ENCODE results near the gene PREP.
A peak's percentile ranks its signal among the peaks of the same experiment; 100 is the strongest.

Gene PREP

DNA sequence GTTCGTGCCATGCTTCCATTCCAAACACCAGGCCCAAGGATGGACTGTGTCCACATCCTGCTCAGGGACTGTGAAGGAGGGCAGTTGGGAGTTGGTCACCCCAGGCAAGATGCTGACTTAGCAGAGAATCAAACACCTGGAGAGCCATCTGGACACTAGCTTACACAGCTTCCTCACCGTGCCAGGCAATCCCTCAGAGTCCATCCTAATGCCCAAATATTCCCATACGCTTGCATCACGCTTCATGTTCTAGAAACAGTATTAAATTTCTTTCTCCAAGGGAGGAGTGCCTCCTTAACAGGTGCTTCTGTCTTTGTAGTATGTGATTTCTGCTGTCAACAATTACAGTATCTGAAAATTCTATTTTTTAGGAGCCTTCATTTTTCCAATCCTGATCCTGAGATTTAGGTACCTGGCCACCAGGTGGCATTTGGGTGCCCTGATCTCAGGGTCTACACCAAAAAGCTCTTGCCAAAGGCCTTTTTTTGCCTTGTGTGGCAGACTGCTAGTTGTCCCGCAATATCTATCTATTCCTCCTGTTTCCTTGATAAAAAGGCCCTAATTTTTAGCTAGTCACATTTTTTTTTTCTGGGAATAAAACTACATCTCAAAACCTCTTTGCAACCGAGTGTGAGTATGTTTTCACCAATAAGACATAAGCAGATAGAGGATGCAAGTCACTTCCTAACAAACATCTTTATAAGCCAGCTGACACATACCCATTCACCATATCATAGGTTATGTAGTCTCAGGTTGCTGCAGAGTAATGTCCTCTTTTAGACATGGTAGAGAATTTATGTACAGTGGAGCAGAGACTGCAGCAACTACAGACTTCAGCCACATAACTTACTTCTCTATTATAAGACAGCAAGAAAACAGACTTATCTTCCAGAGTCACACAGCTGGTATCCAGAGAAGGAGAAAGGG, 85.0 kb downstream of the PREP start:
- Histone ChIP-seq H3K4me3 (replicated peaks; ENCODE audit: low read depth, low read length) (no peak overlapping the region), H3K27me3 (replicated peaks; ENCODE audit: control insufficient read depth, insufficient read depth, low read length) (no peaks in the 10 kb centered on the region), H3K36me3 (ENCODE audit: control insufficient read depth, insufficient read depth, low read length) (no peaks in the 10 kb centered on the region; the same call in 1 of the 2 replicates)
- no peak for DNase-seq (ENCODE audit: extremely low read depth, insufficient read length)
- TF ChIP-seq, protein P1, sequence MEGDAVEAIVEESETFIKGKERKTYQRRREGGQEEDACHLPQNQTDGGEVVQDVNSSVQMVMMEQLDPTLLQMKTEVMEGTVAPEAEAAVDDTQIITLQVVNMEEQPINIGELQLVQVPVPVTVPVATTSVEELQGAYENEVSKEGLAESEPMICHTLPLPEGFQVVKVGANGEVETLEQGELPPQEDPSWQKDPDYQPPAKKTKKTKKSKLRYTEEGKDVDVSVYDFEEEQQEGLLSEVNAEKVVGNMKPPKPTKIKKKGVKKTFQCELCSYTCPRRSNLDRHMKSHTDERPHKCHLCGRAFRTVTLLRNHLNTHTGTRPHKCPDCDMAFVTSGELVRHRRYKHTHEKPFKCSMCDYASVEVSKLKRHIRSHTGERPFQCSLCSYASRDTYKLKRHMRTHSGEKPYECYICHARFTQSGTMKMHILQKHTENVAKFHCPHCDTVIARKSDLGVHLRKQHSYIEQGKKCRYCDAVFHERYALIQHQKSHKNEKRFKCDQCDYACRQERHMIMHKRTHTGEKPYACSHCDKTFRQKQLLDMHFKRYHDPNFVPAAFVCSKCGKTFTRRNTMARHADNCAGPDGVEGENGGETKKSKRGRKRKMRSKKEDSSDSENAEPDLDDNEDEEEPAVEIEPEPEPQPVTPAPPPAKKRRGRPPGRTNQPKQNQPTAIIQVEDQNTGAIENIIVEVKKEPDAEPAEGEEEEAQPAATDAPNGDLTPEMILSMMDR (IDR thresholded peaks at IDR 0.05; ENCODE audit: insufficient read depth, low read length, poor library complexity, severe bottlenecking) = peak; percentile 41

DNA sequence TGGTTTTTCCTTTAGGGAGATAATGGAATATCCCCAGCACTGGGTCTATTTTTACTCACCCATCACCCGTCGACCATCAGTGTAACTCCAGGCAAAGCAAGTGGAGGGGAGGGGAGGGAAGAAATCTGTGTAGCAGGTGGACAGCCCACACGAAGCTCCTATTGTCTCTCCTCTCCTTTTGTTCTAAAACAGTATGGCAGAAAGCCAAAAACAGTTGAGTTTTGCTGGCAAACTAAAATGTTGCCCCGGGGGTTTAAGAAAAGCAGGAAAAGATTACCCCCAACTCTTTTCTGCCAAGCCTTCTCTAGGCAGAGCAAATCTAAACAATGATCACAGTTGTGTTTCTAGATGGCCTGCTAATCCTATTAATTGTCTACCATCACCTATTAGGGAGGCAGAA, 89.7 kb downstream of the PREP start:
- DNase-seq (ENCODE audit: extremely low read depth, insufficient read length) = no peak
- Histone ChIP-seq H3K4me3 (replicated peaks; ENCODE audit: low read depth, low read length) (no peak overlapping the region), H3K36me3 (ENCODE audit: control insufficient read depth, insufficient read depth, low read length) (no peaks in the 10 kb centered on the region; the same call in 1 of the 2 replicates), H3K27me3 (replicated peaks; ENCODE audit: control insufficient read depth, insufficient read depth, low read length) (no peaks in the 10 kb centered on the region)
- TF ChIP-seq, protein P1 (IDR thresholded peaks at IDR 0.05; ENCODE audit: insufficient read depth, low read length, poor library complexity, severe bottlenecking) = no peak

DNA sequence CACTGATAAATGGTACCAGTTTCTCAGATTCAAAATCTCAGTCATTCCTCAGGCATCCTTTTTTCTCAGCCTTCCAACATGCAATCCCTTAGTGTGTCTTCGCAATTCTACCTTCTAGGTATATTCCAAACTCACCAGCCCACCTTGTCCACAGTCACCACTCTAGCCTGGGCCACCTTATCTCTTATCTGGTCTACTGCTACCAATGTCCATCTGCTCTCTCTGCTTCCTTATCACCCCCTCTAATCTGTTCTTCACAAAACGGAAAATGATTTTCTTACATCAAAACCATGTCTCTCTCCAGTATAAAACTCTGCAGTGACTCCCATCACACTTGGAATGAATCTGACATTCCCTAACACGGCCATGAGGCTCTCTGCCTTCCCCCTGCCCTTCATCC, 91.9 kb downstream of the PREP start:
- Histone ChIP-seq H3K27me3 (replicated peaks; ENCODE audit: control insufficient read depth, insufficient read depth, low read length) (no peaks in the 10 kb centered on the region), H3K4me3 (replicated peaks; ENCODE audit: low read depth, low read length) (no peak overlapping the region), H3K36me3 (ENCODE audit: control insufficient read depth, insufficient read depth, low read length) (no peaks in the 10 kb centered on the region; the same call in 1 of the 2 replicates)
- DNase-seq (ENCODE audit: extremely low read depth, insufficient read length) = no peak
- TF ChIP-seq, protein P1 (IDR thresholded peaks at IDR 0.05; ENCODE audit: insufficient read depth, low read length, poor library complexity, severe bottlenecking) = no peak

DNA sequence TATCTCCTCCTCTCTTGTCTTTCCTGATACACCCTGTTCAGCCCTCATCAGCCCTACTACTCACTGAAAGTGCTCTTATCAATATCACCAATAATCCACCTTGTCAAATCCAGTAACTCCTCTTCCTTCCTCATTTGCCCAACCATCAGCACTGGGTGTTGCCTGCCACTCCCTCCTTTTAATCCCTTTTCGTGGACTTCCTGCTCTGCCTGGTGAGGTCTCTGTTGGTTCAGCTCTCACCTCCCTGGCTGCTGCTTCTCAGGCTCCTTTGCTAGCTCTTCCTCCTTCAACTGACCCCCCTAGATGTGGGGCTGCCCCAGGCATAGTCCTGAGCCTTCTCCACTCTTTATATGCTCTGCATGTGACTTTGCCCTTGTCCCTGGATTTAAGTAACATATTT, 92.5 kb downstream of the PREP start:
- Histone ChIP-seq H3K36me3 (ENCODE audit: control insufficient read depth, insufficient read depth, low read length) (no peaks in the 10 kb centered on the region), H3K27me3 (replicated peaks; ENCODE audit: control insufficient read depth, insufficient read depth, low read length) (no peaks in the 10 kb centered on the region), H3K4me3 (replicated peaks; ENCODE audit: low read depth, low read length) (no peak overlapping the region)
- TF ChIP-seq, protein P1 (IDR thresholded peaks at IDR 0.05; ENCODE audit: insufficient read depth, low read length, poor library complexity, severe bottlenecking) = no peak
- no peak for DNase-seq (ENCODE audit: extremely low read depth, insufficient read length)

DNA sequence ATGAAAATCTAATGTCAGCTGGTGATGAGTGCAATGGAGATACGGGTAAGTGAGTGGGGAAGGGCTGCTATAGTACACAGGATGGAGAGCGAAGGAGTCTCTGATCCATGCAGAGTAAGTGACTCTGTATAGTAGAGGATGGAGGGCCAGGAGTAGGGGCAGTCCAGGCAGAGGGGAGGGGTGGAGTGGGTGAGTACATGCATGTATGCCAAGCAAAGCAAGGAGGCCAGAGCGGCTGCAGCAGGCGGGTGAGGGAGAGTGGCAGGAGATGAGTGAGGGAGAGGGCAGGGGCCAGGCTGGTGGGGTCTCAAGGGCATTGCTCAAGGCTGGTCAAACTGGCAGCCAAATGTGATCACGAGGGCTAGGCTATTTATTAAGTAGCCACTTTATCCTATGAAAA, 94.0 kb downstream of the PREP start:
- DNase-seq (ENCODE audit: extremely low read depth, insufficient read length) = no peak
- Histone ChIP-seq H3K27me3 (replicated peaks; ENCODE audit: control insufficient read depth, insufficient read depth, low read length) (no peaks in the 10 kb centered on the region), H3K36me3 (ENCODE audit: control insufficient read depth, insufficient read depth, low read length) (no peaks in the 10 kb centered on the region; the same call in 1 of the 2 replicates), H3K4me3 (replicated peaks; ENCODE audit: low read depth, low read length) (no peak overlapping the region)
- TF ChIP-seq, protein P1 (IDR thresholded peaks at IDR 0.05; ENCODE audit: insufficient read depth, low read length, poor library complexity, severe bottlenecking) = no peak
